Transverse colon (tissue), 4 donors: ENCODE results near the gene YWHAQ.

Experiments
- CTCF ChIP-seq, 5 experiments: fragments of 200-600 bp in 3 of 5; fragments of 450-650 bp in 2 of 5; sonication (generic) in 3 of 5; IDR thresholded peaks; 1 replicate in 2 of 5; 2 replicates in 3 of 5; pipeline ENCODE4 v1.5.1; 2016 to 2017; ENCODE audit warnings: antibody characterized with exemption in 5 of 5, inconsistent platforms in 3 of 5, mild to moderate bottlenecking in 2 of 5, moderate library complexity in 1 of 5
- POLR2A ChIP-seq: fragments of 450-650 bp; IDR thresholded peaks from one replicate; pipeline ENCODE4 v1.6.1; 2016; ENCODE audit warnings: antibody characterized with exemption, mild to moderate bottlenecking, moderate library complexity
- POLR2AphosphoS5 ChIP-seq, 3 donors: sonication (generic); formaldehyde crosslinking; IDR thresholded peaks; one replicate each; pipeline ENCODE4 v1.6.1; 2016; ENCODE audit warnings: antibody characterized with exemption in 3 of 3

GRCh38 chr2:9637330-9637729, 6.5 kb upstream of the YWHAQ start:
- TF ChIP-seq CTCF (IDR thresholded peaks at IDR 0.05) (no peak), POLR2AphosphoS5 (IDR thresholded peaks at IDR 0.05) (no peak), POLR2A (no peak)
